PC-3 (cell line): ENCODE data around the gene PARP15. TPM values are rescaled to one million over a fixed set of nuclear protein-coding genes. Genes with fewer than 3 reads are reported as not detected.

Source experiments
- ATAC-seq: fragments of 200-7000 bp; cut with Tn5 transposase; 2 replicates; pipeline ENCODE4 v1.9.1; 2020; ENCODE audit warnings: mild to moderate bottlenecking, moderate library complexity
- BruUV-seq: library from RNA; stranded (reverse); fragments of 400-500 nt; replicated peaks from 2 replicates; lab custom pipeline; 2021; lab: Mats Ljungman, UMichigan
- CTCF ChIA-PET: fragments of 300-600 bp; sonication (Branson Sonifier 250); formaldehyde crosslinking; loops from one replicate; lab custom pipeline; 2022; ENCODE audit warnings: antibody characterized with exemption; lab: Charles Lee
- POLR2A ChIA-PET: fragments of 300-600 bp; sonication (Branson Sonifier 250); formaldehyde crosslinking; loops from one replicate; lab custom pipeline; 2022; ENCODE audit warnings: antibody characterized with exemption; ENCODE audit not compliant: unreplicated experiment; lab: Charles Lee
- DNase-seq: peaks from one replicate; pipeline ENCODE4 v3.0.0-alpha.2; 2015
- H2AFZ ChIP-seq: fragments of 300-600 bp; sonication (generic); 2 replicates; pipeline ENCODE4 v1.6.0; 2016; ENCODE audit warnings: antibody characterized with exemption, low read length
- H3F3A ChIP-seq: fragments of 300-600 bp; sonication (generic); one replicate; pipeline ENCODE4 v1.6.0; 2017; ENCODE audit warnings: antibody characterized with exemption, low read length, control low read depth, mild to moderate bottlenecking; ENCODE audit not compliant: unreplicated experiment
- H3K27ac ChIP-seq: fragments of 300-600 bp; sonication (generic); 2 replicates; pipeline ENCODE4 v1.5.1; 2016; ENCODE audit warnings: mild to moderate bottlenecking, low read length
- H3K27me3 ChIP-seq: fragments of 300-600 bp; sonication (generic); 2 replicates; pipeline ENCODE4 v1.6.1; 2016; ENCODE audit warnings: low read length, mixed read lengths
- H3K36me3 ChIP-seq: fragments of 300-600 bp; sonication (generic); 2 replicates; pipeline ENCODE4 v1.6.1; 2016; ENCODE audit warnings: low read depth, mixed run types, low read length, mixed read lengths
- H3K4me1 ChIP-seq: fragments of 300-600 bp; sonication (generic); 2 replicates; pipeline ENCODE4 v1.5.1; 2016; ENCODE audit warnings: low read length; ENCODE audit not compliant: insufficient read depth
- H3K4me2 ChIP-seq: fragments of 300-600 bp; sonication (generic); 2 replicates; pipeline ENCODE4 v1.6.0; 2016; ENCODE audit warnings: low read length
- H3K4me3 ChIP-seq: fragments of 300-600 bp; sonication (generic); 2 replicates; pipeline ENCODE4 v1.5.1; 2016; ENCODE audit warnings: mild to moderate bottlenecking, low read length, mixed read lengths
- H3K79me2 ChIP-seq: fragments of 300-600 bp; sonication (generic); 2 replicates; pipeline ENCODE4 v1.6.1; 2017; ENCODE audit warnings: low read length, mixed read lengths
- H3K9ac ChIP-seq: fragments of 300-600 bp; sonication (generic); 2 replicates; pipeline ENCODE4 v1.6.0; 2016; ENCODE audit warnings: mild to moderate bottlenecking, low read length
- H3K9me2 ChIP-seq: fragments of 300-600 bp; sonication (generic); replicated peaks from 2 replicates; pipeline ENCODE4 v1.6.1; 2016; ENCODE audit warnings: mixed run types, low read length, mixed read lengths
- H3K9me3 ChIP-seq: fragments of 300-600 bp; sonication (generic); 2 replicates; pipeline ENCODE4 v1.6.1; 2016; ENCODE audit warnings: low read length, mixed read lengths
- H4K20me1 ChIP-seq: fragments of 300-600 bp; sonication (generic); 2 replicates; pipeline ENCODE4 v1.6.1; 2016; ENCODE audit warnings: low read length, mixed read lengths
- EZH2 ChIP-seq: fragments of 300-600 bp; sonication (generic); IDR thresholded peaks from one replicate; pipeline ENCODE4 v1.6.1; 2017; ENCODE audit warnings: antibody characterized with exemption, mild to moderate bottlenecking, low read length; ENCODE audit not compliant: unreplicated experiment
- EZH2phosphoT487 ChIP-seq: fragments of 300-600 bp; sonication (generic); IDR thresholded peaks from 2 replicates; pipeline ENCODE4 v1.6.1; 2018; ENCODE audit warnings: mild to moderate bottlenecking, antibody characterized with exemption, low read length, borderline replicate concordance
- intact Hi-C: fragments of 100-400 bp; cut with micrococcal nuclease; formaldehyde crosslinking; loops from 2 replicates; pipeline ENCODE4 v1.9.0; 2023
- total RNA-seq: library from RNA; depleted of rRNA; stranded (reverse); fragments of >200 nt; gene quantifications from 2 replicates; pipeline ENCODE4 v1.2.3, GENCODE V29; 2014
- TF ChIP-seq, protein P1 (sequence below): fragments of 300-600 bp; sonication (generic); conservative IDR thresholded peaks from 2 replicates; pipeline ENCODE4 v1.5.1; 2017; ENCODE audit warnings: antibody characterized with exemption, low read depth, mild to moderate bottlenecking, low read length

The PARP15 gene
- total RNA-seq, 1 experiment from 2014 or later, result not detected

DNA sequence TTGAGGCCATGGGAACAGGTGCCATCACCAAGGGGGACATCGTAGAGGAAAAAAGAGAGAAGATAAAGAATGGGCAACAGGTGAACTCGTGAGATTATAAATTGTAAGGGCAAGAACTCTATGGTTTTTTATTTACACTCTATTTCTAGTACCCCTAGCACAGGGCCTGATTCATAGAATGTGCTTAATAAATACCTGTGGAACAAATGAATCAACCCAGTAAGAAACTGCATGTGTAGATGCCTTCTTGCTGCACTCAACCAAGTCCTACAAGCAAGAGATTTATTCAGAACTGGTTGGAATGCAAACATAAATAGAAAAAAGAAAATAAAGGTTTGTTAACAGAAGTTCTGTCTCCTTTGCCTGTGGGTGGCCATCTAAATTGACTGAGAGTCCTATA is 44.0 kb upstream of the PARP15 start:
- Histone ChIP-seq H2AFZ (no peak overlapping the region), H3F3A (peaks cover 5% of the 10 kb centered on the region), H3K9me2 (no peaks in the 10 kb centered on the region), H3K79me2 (no peaks in the 10 kb centered on the region), H4K20me1 (no peaks in the 10 kb centered on the region), H3K36me3 (no peaks in the 10 kb centered on the region), H3K4me1 (peaks cover 29% of the 10 kb centered on the region), H3K4me3 (no peak overlapping the region), H3K27ac (peak overlapping the region; percentile 72), H3K9me3 (no peaks in the 10 kb centered on the region), H3K9ac (no peak overlapping the region), H3K27me3 (no peaks in the 10 kb centered on the region), H3K4me2 (peak overlapping the region; percentile 51)
- TF ChIP-seq EZH2 (no peak), EZH2phosphoT487 (no peak)
- TF ChIP-seq, protein P1, sequence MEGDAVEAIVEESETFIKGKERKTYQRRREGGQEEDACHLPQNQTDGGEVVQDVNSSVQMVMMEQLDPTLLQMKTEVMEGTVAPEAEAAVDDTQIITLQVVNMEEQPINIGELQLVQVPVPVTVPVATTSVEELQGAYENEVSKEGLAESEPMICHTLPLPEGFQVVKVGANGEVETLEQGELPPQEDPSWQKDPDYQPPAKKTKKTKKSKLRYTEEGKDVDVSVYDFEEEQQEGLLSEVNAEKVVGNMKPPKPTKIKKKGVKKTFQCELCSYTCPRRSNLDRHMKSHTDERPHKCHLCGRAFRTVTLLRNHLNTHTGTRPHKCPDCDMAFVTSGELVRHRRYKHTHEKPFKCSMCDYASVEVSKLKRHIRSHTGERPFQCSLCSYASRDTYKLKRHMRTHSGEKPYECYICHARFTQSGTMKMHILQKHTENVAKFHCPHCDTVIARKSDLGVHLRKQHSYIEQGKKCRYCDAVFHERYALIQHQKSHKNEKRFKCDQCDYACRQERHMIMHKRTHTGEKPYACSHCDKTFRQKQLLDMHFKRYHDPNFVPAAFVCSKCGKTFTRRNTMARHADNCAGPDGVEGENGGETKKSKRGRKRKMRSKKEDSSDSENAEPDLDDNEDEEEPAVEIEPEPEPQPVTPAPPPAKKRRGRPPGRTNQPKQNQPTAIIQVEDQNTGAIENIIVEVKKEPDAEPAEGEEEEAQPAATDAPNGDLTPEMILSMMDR, result no peak
- DNase-seq (no peak), ATAC-seq (peak; percentile 5)
- ChIA-PET CTCF (no interaction called here), POLR2A (interaction anchor here (1.1 kb wide), 1 partner anchor 19 kb away, joined by 3 read pairs; the partner anchor contains the start of gene KPNA1)
- intact Hi-C loops, result no loop called here
- no TSS peak for BruUV-seq

DNA sequence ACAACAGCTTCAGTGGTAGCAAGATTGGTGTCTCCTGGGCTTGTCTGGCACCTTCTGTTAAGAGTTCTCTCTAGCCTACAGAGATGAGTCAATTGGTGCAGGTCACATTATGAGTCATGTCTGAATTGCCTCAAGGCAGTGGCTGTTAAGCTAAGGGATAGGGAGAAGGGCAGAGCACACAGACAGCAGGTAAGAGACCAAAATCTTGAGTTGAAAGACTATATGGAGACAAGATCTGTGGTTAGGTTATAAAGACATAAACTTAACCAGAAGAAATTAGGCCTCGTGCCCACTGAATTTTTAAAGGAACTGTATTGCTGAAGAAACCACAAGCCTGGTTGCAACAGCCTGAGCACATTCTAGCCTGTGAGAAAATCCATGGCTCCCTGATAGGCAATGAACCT is 43.5 kb upstream of the PARP15 start:
- Histone ChIP-seq H3K4me2 (peak overlapping the region; percentile 51), H3K4me1 (peaks cover 29% of the 10 kb centered on the region), H3F3A (peaks cover 5% of the 10 kb centered on the region), H3K9me2 (no peaks in the 10 kb centered on the region), H3K79me2 (no peaks in the 10 kb centered on the region), H3K36me3 (no peaks in the 10 kb centered on the region), H3K9me3 (no peaks in the 10 kb centered on the region), H3K27ac (peak overlapping the region; percentile 72), H3K9ac (no peak overlapping the region), H2AFZ (no peak overlapping the region), H3K27me3 (no peaks in the 10 kb centered on the region), H4K20me1 (no peaks in the 10 kb centered on the region), H3K4me3 (no peak overlapping the region)
- peak; percentile 100 for ATAC-seq
- POLR2A ChIA-PET, result interaction anchor here (1.1 kb wide), 1 partner anchor 19 kb away, joined by 3 read pairs; the partner anchor contains the start of gene KPNA1
- no peak for TF ChIP-seq EZH2phosphoT487
- TF ChIP-seq, protein P1, result no peak
- no peak for TF ChIP-seq EZH2
- CTCF ChIA-PET, result interaction anchor here (0.6 kb wide), 1 partner anchor 73 kb away, joined by 3 read pairs; no protein-coding TSS in a partner anchor
- intact Hi-C loops, result loop anchor here (1.0 to 2.0 kb wide), 2 partner anchors 21 to 75 kb away; no protein-coding TSS in a partner anchor
- peak; percentile 100 for DNase-seq
- no TSS peak for BruUV-seq

DNA sequence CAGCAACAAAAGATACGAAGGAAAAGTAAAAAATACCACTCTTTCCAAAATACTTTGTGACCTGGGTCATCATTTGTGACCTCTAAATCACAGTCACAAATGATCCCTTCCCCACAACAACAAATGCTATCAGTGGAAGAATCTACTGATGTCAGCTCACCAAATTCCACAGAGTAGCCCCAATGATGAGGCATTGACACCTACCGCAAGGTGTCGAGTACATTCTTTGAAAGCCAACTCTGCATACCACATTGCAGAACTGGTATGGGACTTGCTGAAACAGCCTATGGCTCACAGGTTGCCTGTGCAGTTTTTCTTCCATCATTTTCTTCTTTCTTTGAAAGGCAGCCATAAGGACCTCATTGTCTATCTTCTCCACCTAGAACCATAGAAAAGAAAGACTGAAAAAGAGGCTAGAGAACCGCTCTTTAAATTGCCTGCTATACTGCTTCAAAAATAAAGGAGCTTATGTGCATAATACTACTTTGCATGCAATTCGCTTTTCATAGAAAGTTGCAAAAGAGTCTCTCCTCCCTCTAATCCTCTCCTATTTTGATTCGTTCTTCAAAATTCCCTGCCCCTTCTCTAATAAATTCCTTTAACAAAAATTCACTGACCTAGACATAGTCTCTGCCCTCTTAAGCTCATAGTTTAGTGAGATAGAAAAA is 41.4 kb upstream of the PARP15 start:
- CTCF ChIA-PET, result no interaction called here
- Histone ChIP-seq H3K4me2 (no peak overlapping the region), H3K9me3 (no peaks in the 10 kb centered on the region), H3K27me3 (no peaks in the 10 kb centered on the region), H3K79me2 (no peaks in the 10 kb centered on the region), H3K9ac (no peak overlapping the region), H4K20me1 (no peaks in the 10 kb centered on the region), H3K27ac (no peak overlapping the region), H2AFZ (no peak overlapping the region), H3F3A (peaks cover 5% of the 10 kb centered on the region), H3K4me3 (no peak overlapping the region), H3K36me3 (0 out of 2 replicates have a peak, but pooled peaks cover 3% of the 10 kb centered on the region), H3K9me2 (no peaks in the 10 kb centered on the region), H3K4me1 (peaks cover 29% of the 10 kb centered on the region)
- DNase-seq (no peak), ATAC-seq (no peak)
- TF ChIP-seq, protein P1, result no peak
- TF ChIP-seq EZH2phosphoT487 (no peak), EZH2 (no peak)
- intact Hi-C loops, result loop anchor here (2.0 kb wide), 1 partner anchor 19 kb away; no protein-coding TSS in a partner anchor
- no TSS peak for BruUV-seq
- POLR2A ChIA-PET, result interaction anchor here (0.5 kb wide), 1 partner anchor 102 kb away, joined by 3 read pairs; no protein-coding TSS in a partner anchor
